Stimulated activated CD8-positive, alpha-beta memory T cell treated with anti-CD3 and anti-CD28 coated beads, Interleukin-4, amount 100 ng/mL, for 24 hours (primary cell): ENCODE data around the gene APBA2.

Experiments used
- DNase-seq: peaks from one replicate; pipeline ENCODE4 v3.0.0-alpha.2; 2020; ENCODE audit warnings: low read depth

The APBA2 gene

DNA sequence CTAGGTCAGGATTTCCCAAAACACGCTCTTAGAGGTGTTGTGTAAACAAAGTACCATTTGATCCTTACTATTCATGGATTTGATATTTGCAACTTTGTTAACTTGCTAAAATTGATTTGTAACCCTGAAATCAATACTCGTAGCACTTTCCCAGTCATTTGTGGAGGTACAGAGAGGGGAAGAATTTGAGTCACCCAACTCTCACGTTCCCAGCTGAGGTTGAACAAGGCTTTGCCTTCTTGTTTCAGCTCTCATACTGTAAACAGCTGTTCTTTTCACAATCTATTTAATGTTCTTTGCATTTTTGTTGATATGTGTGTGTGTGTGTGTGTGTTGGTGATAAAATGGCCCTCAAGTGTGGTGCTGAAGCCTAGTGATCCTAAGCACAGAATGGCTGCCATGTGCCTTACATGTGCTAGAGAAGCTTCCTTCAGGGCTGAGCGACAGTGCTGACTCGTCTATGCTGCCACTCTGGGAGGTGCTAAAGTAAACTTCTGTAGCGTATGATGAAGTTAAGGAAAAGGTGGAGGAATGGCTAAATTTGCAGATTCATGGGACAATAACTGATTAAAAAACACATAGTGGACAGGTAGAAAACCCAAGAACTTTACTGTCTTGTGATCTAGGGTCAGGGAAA, 173.2 kb downstream of the APBA2 start:
- no peak for DNase-seq

DNA sequence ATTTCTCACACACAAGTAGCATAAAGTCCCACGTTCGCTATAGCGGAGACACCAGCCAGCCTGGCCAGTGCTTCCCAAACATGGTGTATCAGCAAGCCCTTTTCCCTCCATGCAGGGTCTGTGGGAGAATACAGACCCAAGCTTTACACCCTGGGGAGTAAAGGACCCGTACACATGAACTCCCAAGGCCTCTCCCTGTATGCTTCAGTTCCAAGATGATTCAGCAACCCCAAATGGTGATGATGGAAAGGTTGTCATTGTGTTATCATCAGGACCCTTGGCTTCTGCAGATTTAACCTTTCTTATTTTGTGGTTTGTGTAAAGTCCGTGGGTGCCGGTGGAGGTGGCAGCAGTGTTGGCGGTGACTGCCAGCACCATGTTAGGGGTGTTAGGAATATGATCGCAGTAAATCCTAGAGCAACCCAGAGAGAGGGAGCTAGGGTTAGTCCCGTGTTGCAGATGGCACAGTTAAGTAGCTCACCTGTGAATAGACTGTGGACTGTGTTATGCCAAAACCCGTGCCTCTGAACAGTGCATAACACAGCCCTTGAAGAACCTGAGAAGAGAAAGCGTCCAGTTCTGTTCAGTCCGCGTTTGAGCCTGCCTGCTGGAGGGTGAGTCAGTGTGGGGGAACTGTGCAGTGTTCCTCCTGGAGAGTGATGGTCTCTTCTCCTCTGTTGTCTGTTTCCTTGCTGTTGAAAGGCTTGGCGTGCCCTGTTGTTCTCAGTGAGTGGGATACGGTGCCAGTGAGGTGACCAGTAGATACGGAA, 174.3 kb downstream of the APBA2 start:
- no peak for DNase-seq

DNA sequence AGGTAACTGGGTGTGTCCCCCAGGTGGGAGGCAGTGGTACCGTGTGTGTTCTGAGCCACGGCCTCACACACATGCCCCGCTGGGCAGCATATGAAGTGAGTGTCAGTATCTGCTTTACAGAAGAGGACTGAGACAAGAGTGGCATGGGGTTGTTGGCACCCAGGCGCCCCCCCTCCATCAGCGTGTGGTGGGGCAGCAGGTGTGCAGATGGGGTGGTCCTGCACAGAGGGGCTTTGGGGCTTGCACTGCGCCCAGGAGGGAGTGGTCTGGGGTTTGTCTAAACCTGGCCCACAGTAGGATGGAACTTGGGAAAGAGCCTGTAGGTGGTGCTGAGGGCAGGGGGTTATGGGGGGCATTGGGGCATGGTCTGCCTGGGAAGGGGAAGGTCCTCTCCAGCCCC, 176.0 kb downstream of the APBA2 start:
- DNase-seq = no peak

DNA sequence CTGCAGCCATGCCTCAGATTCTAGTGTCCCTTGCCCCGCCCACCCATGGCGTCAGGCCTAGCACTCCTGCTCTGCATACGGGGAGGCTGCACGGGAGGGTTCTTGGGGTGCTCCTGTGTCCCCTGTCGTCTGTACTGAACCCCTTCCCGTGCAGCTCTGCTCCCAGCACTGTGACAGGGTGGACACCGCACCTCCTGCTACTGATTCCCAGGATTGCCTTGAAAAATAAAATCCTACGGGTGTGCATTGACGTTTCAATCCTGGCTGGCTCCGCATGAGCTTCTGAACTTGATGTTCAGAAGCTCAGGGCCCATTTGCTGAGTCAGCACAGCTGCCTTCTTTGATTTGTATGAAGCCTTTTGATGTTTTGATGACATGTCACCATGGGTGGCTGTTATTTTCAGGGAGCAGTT, 176.4 kb downstream of the APBA2 start:
- no peak for DNase-seq

DNA sequence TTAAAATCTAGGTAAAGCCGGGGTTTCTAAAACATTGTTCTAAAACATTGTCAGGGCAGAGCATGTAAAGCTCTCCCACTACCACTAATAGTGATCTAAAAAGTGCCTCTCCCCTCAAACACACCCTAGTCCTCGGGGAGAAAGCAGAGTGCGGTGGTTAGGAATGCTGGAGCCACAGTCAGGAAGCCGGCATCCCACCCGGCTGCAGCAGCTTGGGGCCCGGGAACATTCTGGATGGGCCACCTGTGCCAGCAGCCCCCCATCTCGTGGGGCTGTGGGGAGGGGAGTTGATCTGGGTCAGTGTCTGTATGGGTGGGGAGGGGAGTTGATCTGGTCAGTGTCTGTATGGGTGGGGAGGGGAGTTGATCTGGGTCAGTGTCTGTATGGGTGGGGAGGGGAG, 176.9 kb downstream of the APBA2 start:
- no peak for DNase-seq

DNA sequence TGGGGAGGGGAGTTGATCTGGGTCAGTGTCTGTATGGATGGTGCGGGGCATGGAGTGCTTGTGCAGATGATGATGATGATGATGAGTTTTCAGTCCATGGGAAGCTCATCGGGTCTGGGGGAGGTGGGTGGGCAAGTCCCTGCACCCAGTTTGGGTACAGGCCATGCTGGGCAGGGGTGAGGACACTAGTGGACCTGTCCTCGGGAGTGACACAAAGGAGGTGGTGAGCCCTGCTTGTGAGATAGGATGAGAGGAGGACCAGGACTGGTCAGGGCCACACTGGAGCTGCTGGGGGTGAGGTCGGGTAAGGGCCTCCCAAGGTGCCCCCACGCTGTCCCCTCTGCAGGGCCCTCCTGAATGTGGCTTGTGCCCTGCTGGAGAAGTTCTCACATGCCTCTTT, 177.9 kb downstream of the APBA2 start:
- no peak for DNase-seq

DNA sequence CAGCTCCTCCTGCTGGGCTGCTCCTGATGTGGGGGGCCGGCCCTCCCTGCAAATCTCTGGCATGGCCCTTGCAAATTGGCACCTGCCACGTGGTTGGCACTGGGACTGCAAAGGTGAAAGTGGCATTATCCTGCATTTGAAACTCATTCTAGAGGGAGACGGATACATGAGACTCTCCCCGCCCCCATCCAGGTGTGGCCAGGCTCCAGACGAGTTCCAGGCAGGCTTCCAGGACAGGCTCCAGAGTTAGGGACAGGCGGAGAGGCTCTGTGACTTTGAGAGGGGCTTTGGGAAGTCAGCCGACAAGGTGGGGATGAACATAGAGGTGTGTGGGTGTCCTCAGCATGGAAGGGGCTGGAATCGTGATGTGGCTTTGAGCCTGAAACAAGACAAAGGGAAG, 178.5 kb downstream of the APBA2 start:
- DNase-seq = no peak

DNA sequence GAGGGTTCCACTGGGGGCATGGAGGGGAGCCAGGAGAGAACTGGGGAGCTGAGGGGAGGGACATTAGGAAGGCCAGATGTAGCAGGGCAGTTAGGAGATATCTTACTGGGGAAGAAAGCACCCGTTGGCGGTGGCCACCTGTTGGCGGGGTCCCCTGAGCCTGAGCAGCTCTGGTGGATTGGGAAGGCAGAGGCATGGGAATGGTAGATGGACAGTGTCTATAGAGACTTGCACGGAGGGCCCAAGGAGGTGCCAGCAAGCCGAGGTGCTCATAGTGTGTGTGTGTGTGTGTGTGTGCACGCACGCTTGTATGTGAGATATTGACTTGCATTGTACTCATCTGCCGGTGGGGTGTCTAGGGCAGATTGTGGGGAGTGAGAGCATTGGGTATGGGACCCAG, 179.0 kb downstream of the APBA2 start:
- DNase-seq = no peak

DNA sequence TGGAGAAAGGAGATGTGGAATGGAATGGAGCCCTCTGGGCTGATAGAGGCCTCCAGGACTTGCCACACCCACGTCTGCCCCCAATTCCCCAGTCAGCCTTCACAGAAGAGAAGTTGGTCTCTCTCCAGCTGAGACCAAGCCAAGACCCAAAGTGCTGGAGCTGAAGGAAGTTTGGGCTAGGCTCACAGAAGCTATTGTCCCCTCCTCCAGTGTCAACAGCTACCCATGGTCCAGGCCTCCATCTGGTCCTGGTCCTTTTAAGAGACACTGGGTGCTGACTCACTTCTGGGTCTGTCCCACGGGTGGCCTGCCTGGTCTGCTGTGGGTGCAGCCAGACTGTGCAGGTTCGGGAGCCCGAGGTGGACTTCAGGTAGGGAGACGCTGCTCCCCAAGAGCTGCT, 179.8 kb downstream of the APBA2 start:
- no peak for DNase-seq

DNA sequence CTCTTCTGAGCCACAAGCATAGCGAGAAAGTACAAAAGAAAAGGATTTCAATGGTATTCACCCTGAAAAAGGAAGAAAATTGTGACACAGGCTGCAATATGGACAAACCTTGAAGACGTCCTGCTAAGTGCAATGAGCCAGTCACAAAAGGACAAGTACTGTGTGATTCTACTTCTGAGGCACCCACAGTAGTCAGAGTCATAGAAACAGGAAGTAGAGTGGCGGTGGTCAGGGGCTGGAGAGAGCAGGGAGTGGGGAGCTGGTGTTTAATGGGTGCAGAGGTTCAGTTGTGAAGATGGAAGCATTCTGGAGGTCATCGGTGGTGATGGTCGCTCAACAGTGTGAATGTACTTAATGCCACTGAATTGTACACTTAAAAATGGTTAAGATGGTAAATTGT, 180.5 kb downstream of the APBA2 start:
- DNase-seq = no peak

DNA sequence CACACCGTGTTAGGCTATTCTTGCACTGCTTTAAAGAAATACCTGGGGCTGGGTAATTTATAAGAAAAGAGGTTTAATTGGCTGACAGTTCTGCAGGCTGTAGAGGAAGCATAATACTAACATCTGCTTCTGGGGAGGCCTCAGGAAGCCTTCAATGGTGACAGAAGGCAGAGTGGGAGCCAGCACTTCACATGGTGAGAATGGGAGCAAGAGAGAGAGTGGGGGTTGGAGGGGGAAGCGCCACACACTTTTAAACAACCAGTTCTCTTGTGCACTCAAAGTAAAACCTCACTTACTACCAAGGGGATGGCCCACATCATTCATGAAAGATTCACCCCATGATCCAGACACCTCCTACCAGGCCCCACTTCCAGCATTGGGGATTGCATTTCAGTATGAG, 181.1 kb downstream of the APBA2 start:
- DNase-seq = no peak

DNA sequence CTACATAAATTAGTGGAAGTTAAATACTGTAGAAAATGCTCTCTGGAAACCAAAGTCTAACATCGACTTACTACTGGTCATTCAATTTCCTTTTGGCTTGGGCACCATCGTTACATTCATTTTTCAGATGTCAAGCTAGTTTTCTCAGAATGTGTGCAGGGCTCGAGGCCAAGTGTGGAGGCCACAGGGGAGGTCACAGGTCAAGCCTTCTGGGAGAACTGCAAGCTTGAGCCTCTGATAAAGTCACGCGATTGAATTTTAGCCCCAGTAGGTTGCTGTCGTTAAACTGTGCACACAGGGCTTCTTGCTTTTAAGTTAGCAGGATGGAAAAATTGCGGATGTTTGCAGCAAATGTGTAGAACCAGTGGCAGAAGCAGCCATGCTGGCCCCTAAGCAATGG, 182.2 kb downstream of the APBA2 start:
- no peak for DNase-seq

DNA sequence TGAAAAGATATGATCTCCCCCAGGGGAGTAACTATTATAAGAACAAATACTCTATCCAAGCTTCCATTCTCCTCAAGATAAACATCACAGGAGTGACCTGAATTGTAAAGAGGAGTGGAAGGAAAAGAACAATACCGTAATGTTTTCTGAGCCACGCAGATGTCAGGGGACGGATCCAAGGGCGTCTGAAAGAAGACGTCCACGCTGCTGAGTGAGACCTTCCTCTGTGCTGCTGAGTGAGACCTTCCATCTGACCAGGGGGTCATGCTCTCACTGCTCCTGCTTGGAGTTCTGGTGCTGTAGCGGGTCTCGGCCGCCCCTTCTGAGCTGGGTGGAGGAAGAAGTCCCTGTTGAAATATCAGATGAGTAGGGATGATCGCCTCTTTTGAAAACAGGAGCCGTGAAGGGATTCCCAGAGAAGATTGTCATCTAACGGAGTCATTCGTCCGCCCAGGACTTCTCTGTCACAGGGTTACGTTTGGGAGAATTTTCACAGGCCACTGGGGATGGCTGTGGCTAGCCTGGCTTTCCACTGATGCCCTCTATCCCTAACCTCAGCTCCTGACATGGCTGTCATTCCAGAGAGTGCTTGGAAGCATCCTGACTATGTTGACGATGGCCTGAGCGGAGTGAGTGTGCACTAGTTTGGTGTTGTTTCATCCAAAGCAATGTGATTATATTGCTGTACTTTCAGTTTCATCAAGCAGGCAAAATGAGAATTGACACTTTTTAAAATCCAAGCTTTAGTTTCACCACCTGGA, 184.9 kb downstream of the APBA2 start:
- DNase-seq = no peak

DNA sequence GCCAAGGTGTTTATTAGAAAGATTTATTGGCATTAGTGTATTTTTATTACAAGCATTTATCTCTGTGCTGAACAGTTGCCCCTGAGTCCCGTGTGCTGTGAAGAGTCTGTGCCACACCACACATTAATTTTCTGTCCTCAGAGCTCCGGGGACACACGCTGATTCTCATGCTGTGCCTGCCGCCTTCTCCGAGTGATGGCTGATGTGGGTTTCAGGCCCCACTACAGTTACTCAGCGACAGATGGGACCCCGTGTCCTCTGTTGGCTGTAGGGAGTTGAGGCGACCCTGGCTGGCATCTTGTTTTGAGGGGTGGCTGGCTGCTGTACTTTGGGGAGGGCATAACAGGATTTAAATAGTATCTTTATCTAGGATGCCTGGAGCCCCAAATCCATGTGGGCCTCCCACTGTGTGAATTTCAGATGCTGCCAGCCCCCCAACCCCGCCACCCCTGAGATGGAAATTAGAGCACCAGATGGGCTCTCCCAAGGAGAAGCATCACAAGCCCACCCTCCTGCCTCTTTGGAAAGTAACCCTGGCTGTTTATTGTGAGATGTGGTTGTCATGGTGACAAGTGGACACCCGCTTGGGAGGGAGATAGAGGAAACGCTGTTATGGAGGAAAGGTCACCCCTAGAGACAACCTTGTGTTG, 185.6 kb downstream of the APBA2 start:
- DNase-seq = no peak

DNA sequence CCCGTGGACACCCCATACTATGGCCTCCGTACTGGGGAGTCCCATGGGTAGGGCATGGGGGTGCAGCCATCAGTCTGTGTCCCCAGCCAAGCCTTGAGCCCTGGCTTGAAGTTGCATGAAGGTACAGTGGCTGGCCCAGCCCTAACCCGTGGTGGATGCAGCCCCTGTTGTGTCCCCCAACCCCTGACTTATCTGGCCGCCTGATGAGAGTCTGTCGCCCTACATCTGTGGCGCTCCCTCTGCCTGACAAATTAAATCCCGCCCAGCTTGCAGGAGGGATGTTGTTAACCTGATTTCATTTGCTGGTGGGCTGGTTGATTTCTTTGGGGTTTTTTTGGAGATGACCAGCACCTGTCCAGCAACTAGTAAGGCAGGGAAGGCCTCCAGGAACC, 186.1 kb downstream of the APBA2 start:
- DNase-seq = no peak

DNA sequence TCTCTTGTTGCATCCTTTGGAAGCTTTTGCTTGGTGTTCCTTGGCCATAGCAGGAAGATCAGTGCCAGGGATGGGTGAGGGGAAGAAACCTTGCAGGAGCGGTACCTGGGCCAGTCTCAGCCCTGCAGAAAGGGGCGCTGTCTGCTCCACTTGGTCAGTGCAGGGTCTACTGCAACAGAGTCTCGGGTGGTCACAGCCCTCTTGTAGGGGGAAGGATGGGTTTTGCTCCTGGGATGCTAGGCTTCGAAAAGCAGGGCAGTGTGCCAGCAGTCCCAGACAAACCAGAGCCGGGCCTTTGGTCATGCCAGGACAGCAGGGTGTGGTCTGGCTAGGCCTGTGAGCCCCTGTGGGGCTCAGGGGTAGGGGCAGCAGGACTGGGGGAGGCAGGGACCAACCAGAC, 186.7 kb downstream of the APBA2 start:
- no peak for DNase-seq

DNA sequence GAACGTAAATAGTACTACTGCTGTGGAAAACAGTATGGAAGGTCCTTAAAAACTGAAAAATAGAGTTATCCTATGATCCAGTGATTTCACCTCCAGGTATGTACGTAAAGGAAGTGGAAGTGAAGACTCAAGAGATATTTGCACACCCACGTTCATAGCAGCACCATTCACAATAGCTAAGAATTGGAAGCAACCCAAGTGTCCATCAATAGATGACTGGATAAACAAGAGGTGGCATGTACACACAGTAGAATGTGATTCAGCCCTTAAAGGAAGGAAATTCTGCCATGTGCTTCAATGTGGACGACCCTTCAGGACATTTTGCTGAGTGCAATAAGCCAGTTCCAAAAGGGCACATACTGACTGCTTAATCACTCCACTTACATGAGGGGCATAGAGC, 188.3 kb downstream of the APBA2 start:
- no peak for DNase-seq

DNA sequence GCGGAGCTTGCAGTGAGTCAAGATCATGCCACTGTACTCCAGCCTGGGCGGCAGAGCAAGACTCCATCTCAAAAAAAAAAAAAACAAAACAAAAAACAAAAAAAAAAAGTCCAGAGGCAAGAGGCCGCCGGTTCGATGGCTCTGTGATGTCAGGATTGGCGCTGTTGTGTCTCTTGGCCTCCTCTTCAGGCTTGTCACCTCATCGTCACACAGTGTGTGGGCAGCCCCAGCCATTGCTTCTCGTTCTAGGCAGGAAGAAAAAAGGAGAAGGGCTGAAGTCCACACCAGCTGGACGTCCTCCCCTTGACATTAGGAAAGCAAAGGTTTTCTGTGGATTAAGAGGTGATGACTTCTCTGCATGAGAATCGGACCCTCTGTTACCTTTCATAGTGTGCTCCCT, 192.8 kb downstream of the APBA2 start:
- no peak for DNase-seq

DNA sequence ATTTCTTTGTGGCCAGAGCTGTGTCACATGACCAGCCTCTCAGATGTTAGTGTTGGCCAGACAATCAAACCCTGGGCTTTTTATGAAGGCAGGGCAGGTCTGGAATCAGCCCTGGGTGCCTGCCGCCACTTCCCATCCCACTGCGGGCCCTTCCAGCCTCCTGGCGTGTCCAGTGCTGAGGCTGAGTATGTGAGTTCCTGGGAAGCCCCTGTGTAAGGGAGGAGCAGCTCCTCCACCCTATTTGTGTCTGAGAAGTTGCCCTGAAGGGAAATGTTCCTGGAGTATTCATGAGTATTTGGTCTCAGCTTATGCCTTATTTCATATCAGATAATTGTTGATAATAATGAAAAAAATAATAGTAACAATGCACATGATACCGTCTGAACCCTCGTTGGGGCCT, 193.7 kb downstream of the APBA2 start:
- no peak for DNase-seq

DNA sequence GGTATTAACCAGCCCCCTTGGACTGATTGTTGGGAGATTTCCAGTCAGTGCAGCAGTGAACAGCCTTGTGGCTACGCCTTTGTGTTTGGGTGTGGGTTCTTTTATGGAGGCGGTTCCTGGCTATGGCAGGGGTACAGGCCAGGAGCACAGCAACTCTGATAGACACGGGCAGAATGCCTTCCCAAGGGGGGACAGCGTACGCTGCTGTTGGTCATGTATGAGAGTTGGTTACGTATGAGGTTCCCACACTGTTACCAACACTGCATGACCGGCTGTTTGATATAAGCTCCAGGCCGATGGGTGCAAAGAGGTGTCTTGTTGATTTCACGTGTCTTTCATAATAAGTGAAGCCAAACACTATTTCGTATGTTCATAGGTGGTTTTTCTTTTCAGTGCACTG, 196.0 kb downstream of the APBA2 start:
- DNase-seq = no peak

DNA sequence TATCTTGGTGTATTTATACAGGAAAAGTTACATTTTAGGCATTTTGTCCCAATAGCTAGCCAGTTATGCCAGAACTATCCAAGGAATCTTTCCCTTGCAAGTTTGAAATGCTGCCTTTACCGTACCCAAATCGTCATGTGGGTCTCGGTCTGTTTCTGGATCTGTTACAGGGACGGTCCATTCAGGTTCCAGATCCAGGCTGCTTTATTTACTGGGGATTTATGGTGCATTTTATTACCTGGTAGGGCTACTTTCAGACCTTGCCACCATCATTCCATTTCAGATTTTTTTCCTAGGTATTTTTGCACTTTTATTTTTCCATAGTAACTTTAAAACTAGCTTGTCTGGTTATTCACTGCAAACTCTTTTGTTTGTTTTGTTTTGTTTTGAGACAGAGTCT, 197.4 kb downstream of the APBA2 start:
- no peak for DNase-seq

DNA sequence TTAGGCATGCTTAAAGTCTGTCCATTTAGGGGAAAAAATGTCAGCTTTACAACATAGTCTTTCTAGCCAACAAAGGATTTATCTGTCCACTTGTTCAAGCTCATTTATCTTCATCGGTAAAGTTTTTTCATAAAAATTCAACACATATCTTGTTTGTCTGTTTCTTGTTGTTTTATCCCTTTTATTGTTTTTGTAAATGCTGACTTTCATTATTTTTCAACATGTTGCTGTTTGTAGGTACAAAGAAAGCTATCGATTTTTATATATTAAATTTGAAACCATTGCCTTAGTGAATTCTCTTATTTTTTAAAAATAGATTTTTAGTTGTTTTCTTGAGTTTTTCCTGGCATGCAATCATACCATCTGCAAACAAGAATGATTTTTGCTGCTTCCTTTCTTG, 198.1 kb downstream of the APBA2 start:
- no peak for DNase-seq

DNA sequence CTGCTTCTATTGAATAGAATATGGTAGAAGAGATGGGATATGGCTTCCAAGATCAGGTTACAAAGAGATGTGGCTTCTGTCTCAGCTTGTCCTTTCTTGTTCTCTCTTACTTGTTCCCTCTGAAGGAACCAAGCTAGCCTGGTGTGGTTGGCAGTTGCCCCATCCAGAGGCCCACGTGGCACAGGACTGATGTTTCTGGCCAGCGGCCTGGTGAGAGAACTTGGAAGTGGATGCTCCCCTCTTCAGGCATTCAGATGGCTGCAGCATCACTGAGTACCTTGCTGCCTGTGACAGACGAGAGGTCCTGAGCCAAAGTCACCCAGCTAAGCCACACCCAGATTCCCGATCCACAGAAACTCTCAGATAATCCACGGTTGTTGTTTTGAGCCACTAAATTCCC, 200.2 kb downstream of the APBA2 start:
- no peak for DNase-seq
